Measurements from ENCODE around the gene VIPR1.

DNA sequence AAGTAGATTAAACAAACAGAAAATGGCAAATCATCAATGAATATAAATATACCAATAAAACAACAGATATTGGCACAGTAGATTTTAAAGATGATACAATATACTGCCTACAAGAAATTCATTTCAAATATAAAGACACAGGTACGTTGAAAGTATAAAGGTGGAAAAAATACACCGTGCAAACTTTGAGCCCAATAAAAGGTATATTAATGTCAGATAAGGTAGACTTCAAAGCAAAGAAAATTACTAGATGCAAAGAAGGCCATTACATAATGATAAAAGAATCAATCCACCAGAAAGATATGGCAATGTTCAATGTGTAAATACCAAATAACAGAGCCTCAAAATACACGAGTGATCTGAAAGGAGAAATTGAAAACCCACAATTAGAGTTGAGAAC lies 34.3 kb upstream of the VIPR1 start:
- TF ChIP-seq EZH2 (IDR thresholded peaks at IDR 0.05) = no peak
- no peak for TF ChIP-seq POLR2AphosphoS5 (IDR thresholded peaks at IDR 0.05; ENCODE audit: borderline replicate concordance, low read depth, low read length)
- TF ChIP-seq FOXP2 (optimal IDR thresholded peaks at IDR 0.05; ENCODE audit: control extremely low read depth, extremely low read length, insufficient read depth) = no peak

All from SK-N-MC (cell line).